Measurements from ENCODE around the gene AIPL1. TPM values are rescaled to one million over a fixed set of nuclear protein-coding genes. Genes with fewer than 3 reads are reported as not detected.

The AIPL1 gene
- total and polyA plus RNA-seq, 4 donors = not detected

- no peak overlapping the region for H3K27ac ChIP-seq (ENCODE audit: low read depth in 1 of 2, low read length in 1 of 2)
- DNase-seq = no peak
- TF ChIP-seq CTCF (IDR thresholded peaks at IDR 0.05; ENCODE audit: control extremely low read depth, extremely low read depth) = no peak
Observed at GRCh38 chr17:6456914-6457687, 22.2 kb upstream of the AIPL1 start.

DNA sequence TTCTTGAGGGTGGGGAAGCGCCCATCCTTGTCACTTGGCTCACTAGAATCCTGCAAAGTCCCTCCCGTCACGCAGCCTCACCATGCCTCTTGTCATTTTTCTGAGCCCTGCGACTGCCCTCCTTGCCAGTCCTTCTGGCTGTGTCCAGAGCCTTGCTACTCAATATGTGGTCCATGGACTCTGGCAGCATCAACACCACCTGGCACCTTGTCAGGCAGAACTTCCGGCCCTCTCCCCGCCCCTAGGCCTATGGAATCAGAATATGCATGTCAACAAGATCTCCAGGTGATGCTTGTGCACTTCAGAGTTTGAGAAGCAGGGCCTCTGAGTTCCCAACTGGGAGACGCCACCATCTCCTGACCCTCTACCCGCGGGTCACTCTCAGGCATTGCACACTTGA, 21.4 kb upstream of the AIPL1 start:
- TF ChIP-seq CTCF (IDR thresholded peaks at IDR 0.05; ENCODE audit: control extremely low read depth, extremely low read depth) = no peak
- no peak for ATAC-seq (ENCODE audit: insufficient read depth, low FRiP score)

More at GRCh38 chr17:6456914-6457687, 22.2 kb upstream of the AIPL1 start:
- Histone ChIP-seq H3K4me3 (no peak overlapping the region), H3K4me1 (ENCODE audit: control insufficient read depth in 5 of 5, insufficient read depth in 5 of 5, low read length in 5 of 5) (no peaks in the 10 kb centered on the region), H3K27me3 (ENCODE audit: control insufficient read depth in 3 of 3, insufficient read depth in 3 of 3, low read length in 2 of 3) (no peaks in the 10 kb centered on the region), H3K9ac (ENCODE audit: insufficient read depth in 1 of 2, low read length in 2 of 2) (no peak overlapping the region), H3K36me3 (ENCODE audit: control insufficient read depth in 4 of 4, insufficient read depth in 4 of 4, low read length in 4 of 4) (peaks cover 0 to 8% (median 0%) of the 10 kb centered on the region in 4 donors), H3K9me3 (ENCODE audit: control insufficient read depth in 4 of 4, insufficient read depth in 3 of 4, low read length in 3 of 4) (no peaks in the 10 kb centered on the region)
- WGBS, 2 donors = 84 to 86% methylated on average over 14 of the region's 14 CpGs
- ATAC-seq (ENCODE audit: insufficient read depth, low FRiP score) = no peak

GRCh38 chr17:6455321-6455705, 20.4 kb upstream of the AIPL1 start:
- Histone ChIP-seq H3K9me3 (ENCODE audit: control insufficient read depth in 4 of 4, insufficient read depth in 3 of 4, low read length in 3 of 4) (no peaks in the 10 kb centered on the region), H3K27ac (ENCODE audit: low read depth in 1 of 2, low read length in 1 of 2) (no peak overlapping the region), H3K9ac (ENCODE audit: insufficient read depth in 1 of 2, low read length in 2 of 2) (no peak overlapping the region), H3K27me3 (ENCODE audit: control insufficient read depth in 3 of 3, insufficient read depth in 3 of 3, low read length in 2 of 3) (no peaks in the 10 kb centered on the region), H3K36me3 (ENCODE audit: control insufficient read depth in 4 of 4, insufficient read depth in 4 of 4, low read length in 4 of 4) (peaks cover 0 to 2% (median 0%) of the 10 kb centered on the region in 4 donors), H3K4me3 (no peak overlapping the region), H3K4me1 (ENCODE audit: control insufficient read depth in 5 of 5, insufficient read depth in 5 of 5, low read length in 5 of 5) (no peaks in the 10 kb centered on the region)
- WGBS, 2 donors = 0 to 31% methylated on average over 27 to 35 of the region's 35 CpGs
- TF ChIP-seq CTCF (IDR thresholded peaks at IDR 0.05; ENCODE audit: control extremely low read depth, extremely low read depth) = no peak
- ATAC-seq (ENCODE audit: insufficient read depth, low FRiP score) (no peak), DNase-seq (peak; percentile 44 to 70 (median 59))

More for the DNA sequence above, 21.4 kb upstream of the AIPL1 start:
- no peaks in the 10 kb centered on the region for H3K9me3 ChIP-seq (ENCODE audit: control insufficient read depth in 4 of 4, insufficient read depth in 3 of 4, low read length in 3 of 4)
- no peak overlapping the region for H3K27ac ChIP-seq (ENCODE audit: low read depth in 1 of 2, low read length in 1 of 2)
- no peaks in the 10 kb centered on the region for H3K4me1 ChIP-seq (ENCODE audit: control insufficient read depth in 5 of 5, insufficient read depth in 5 of 5, low read length in 5 of 5)
- H3K9ac ChIP-seq (ENCODE audit: insufficient read depth in 1 of 2, low read length in 2 of 2) = no peak overlapping the region
- H3K27me3 ChIP-seq (ENCODE audit: control insufficient read depth in 3 of 3, insufficient read depth in 3 of 3, low read length in 2 of 3) = no peaks in the 10 kb centered on the region
- WGBS, 2 donors = 89 to 92% methylated on average over 9 of the region's 9 CpGs
- no peak overlapping the region for H3K4me3 ChIP-seq
- DNase-seq = no peak
- H3K36me3 ChIP-seq (ENCODE audit: control insufficient read depth in 4 of 4, insufficient read depth in 4 of 4, low read length in 4 of 4) = peaks cover 0 to 6% (median 0%) of the 10 kb centered on the region in 4 donors

All from lung (tissue), 12 donors.